GM19455 (cell line): Measurements from ENCODE around the gene ARID5A.
"Not testable (repeated sequence)": the region's sequence is repeated elsewhere in the genome, so short reads cannot be mapped to it uniquely, and the experiment has no call there.

Experiments used
- ATAC-seq: cut with Tn5 transposase; IDR thresholded peaks from one replicate; pipeline ENCODE4 v1.9.1; 2021; ENCODE audit not compliant: unreplicated experiment

Gene ARID5A

DNA sequence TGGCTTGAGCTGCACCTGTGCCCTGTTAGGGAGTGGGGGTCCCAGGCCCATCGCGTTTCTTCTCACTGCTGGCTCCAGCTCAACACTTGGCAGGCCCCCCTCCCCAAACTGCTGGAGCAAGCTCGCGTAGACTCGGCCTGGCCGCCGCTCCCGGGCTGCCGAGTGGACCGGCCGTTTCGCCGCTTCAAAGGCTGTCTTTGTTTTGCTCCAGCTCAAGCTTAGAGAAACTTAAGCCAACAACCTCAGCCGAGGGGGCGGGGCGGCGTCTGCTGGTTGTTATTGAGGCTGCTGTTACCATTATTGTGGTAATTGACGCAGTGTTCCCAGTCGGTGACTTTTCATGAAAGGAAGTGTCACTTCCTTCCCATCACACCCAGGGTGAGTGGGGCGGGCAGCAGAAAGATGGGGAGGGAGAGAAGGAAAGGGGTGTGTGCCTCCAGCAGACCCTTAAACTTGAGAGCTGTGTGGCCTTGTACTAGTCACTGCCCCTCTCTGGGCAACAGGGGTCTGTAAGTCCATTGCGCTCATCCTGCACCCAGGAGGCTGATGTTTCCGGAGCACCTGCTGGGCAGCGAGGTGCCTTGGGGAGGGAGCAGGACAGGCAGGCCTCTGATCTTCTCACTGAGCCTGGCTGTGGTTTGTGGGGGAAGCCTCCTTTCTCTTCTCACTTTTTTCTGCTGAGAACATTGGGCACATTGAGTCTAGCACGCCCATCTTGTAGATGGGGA lies 2.1 kb downstream of the ARID5A start:
- ATAC-seq, result no peak

DNA sequence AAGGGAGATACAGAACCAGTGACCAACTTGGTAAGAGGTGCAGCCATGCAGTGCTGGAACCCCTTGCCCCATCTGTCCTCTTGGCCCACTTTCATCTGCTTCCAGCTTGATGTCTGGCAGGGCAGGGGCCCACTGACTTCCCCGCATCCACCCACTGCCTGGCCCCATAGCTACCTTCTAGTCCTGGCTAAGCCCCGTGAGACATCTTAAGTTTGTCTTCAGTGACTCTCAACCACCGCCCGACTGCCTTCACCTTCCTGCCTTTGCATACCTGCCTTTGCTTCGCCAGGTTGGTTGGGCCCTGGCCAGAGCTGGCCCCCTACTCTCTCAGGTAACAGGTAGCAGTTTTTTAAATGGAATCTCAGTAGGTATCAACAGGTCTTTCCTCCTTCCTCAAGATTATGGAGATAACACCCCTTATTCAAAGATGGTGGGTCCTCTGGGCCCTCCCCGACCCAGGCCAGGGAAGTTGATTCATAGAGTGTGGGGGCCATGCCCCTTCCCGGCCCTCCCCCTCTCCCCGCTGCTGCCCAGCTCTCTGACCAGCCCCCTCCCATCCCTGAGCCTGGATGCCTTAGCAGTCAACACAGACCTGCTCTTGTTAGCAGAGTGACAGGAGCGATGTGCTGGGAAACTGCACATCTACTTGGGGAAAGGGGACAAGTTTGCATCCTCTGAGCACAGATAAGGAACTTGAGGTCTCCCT lies 2.8 kb downstream of the ARID5A start:
- no peak for ATAC-seq

DNA sequence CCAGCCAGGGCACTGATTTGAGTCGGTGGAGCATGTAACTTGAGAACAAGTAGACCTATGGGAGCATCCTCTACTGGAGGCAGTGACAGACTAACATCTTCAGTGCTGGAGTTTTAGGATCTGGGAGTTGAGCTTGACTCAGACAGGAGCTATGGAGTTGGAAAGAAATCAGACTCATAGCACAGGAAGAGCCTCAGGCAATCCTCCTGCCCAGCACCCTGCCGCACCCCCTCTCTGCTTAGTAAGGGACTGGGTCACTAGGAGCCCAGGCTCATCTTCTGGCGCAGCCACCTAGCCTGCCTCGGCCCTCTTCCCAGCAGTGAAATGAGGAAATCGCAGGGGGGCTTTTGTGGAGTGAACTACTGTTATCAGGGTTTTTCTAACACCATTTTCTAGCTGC lies 3.6 kb downstream of the ARID5A start:
- no peak for ATAC-seq

DNA sequence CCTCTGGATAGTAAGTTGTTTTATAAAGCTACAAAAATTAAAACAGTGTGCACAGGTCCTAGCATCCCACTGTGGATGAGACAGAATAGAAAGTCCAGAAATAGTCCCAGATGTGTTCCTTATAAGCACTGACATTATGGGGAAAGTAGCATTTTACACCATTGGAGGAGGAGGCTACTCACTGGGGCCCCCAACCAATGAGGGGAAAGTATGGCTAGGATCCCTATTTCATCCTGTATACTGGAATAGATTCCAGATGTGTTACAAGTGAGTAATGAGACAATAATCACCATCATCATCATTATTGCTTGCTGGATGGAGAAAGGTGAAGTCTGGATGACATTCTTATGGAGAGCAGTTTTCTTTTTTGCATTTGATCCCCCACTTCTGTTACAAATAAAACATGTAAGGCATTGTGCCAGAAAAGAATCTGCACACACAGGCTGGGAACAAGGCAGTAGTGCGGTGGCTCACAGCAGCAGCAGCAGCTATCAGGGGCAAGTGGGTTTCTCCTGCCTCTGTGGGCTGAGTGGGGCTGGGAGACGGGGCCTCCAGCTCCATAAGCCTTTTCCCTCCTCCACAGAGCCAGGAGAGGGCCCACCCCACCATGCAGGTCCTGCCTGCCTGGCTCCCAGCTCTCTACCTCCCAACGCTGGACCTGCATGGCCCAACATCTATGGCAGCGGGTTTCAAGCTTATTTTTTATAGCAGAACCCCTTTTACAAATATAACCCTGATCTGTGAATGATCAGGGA lies 5.0 kb downstream of the ARID5A start:
- no peak for ATAC-seq

DNA sequence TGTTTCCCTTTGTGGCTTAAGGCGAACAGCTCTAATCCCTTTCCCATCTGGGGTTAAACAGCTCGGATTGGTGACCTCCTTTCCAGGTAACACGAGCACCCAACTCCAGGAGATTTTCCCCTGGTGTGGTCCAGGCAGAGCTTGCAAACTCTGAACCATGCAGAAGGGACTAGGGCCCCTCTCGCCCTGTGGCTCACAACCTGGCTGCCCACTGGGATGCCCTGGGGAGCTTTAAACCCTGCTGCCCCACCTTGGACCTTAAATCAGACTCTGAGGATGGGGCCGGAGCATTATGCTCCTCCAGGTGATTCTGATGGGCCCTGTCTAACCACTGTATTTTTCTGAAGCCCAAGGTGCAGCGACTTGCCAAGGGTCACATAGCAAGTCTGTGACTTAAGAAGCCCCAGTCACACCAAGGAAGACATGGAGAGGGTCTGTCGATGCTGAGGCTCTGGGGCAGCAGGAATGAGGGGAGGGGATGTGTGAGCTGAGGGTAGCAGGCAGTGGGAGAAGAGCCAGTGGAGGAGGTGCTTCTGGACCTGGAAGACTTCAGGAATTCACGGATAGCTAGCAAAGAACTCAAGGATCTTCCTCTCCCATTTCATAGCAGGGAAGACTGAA lies 5.9 kb downstream of the ARID5A start:
- ATAC-seq, result no peak

DNA sequence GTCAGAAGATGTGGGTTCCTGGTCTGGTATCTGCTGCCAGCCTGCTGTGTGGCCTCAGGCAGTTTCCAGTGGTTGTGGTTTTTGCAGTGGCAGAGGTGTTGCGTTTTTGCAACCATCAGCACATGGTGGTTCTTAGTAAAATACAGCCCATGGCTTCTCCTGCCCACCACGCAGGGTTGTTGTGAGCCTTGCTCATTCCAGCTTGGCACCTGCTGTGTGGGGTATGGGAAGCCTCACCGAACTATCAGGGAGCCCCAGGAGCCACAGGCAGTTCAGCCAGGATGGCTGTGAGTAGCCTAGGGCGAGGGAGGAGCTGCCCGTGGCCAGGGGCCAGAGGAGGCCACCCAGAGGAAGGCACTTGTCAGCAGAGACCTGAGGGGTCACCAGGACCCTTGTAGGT lies 9.8 kb downstream of the ARID5A start:
- no peak for ATAC-seq

DNA sequence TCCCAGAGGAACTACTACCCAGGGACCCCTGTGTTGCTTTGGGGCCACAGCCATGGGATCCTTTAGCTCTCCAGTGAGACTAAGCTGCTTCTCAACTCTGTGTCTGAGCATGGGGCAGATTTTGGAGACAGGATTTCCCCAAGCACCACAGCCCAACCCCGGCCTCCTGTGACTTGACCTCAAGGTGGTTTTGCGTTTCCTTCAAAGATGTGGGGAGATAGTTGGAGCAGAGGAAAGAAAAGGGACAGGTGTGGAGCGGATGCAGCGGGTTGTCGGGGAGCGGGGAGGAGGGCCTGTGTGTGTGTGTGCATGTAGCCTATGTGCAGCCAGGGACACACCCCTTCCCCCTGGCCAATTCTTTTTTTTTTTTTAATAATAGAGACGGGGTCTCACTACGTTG lies 10.2 kb downstream of the ARID5A start:
- ATAC-seq, result no peak

DNA sequence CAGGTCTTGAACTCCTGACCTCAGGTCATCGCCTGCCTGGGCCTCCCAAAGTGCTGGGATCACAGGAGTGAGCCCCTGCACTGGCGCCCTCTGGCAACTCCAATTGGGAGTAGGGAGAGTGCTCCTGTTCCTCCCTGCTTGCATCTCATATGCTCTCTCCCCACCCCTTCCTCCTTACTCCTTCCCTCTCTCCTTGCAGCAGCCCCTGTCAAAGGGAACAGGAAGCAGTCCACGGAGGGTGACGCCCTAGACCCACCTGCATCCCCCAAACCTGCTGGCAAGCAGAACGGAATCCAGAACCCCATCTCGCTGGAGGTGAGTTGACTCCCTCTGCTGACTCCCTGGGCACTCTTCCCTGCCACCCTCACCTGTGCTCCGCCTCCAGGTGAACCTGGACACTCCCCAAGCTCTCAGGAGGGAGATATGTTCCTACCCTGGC lies 10.7 kb downstream of the ARID5A start:
- ATAC-seq, result no peak

DNA sequence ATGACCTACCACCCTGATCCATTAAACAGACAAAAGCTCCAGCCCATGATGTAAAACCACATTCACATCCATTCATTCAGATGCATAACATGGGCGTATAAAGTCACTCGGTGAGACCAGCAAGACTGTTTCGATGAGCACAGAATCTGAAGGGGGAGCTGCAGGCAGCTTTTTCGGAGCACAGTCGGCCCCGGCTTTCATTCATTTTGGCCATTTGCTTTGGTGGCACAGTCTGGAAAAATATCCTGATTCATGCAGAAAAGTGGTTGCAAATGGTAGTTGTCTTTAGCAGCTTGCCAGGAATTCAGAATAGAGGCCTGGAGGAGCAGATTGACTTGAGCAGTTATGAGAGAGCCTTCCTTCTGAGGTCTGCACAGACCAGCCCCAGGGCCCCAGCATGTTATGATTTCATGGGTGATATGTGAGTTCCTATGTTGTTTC lies 11.2 kb downstream of the ARID5A start:
- ATAC-seq, result no peak

DNA sequence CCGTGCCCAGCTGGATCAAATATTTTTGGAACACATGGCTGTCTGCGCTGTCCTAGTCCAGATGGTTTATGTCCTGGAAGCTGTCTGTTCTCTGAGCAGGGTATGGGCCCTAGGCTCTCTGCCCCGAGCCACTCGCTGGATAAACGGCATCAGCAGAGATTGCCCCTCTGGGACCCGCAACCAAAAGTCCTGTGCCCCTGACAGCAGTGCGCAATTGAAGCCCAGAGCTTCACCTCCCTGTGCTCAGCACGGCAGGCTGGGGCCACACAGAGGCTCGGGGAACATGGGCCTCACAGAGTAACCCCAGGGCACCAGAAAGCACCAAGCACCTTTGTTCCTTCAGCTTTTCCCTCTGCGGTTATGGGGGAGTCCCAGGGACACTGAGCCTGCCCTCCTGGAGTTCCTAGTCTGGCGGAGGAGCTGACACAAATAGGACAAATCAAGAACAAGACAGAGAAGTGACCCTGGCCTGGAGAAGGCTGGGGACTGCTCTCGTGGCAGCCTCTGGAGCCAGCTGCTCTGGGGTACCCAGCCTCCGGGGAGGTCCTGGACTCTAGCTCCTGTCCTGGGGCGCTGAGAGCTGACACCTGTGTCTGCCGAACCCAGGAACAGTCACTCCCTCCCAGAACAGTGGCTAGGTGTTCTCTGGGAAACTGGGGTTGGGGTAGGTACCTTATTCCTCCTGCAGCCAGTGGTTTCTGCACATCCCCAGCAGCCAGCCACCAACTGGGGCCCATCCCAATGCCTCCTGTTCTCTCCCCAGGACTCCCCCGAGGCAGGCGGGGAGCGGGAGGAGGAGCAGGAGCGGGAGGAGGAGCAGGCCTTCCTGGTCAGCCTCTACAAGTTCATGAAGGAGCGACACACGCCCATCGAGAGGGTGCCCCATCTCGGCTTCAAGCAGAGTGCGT lies 12.3 kb downstream of the ARID5A start:
- ATAC-seq, result no peak

DNA sequence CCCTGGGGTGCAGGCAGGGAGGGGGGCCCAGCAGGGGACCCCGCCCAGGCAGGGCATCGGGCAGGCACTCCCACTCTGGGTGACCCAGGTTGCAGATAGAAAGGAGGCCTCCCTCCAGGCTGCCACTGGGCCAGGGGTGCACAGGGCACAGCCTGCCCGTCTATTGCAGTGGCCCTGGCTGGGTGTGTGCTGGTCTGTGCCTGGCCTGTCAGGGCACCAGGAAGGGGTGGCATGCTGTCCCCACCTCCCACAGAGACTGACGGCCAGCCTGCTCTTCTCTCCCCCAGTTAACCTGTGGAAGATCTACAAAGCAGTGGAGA lies 12.9 kb downstream of the ARID5A start:
- ATAC-seq, result no peak

DNA sequence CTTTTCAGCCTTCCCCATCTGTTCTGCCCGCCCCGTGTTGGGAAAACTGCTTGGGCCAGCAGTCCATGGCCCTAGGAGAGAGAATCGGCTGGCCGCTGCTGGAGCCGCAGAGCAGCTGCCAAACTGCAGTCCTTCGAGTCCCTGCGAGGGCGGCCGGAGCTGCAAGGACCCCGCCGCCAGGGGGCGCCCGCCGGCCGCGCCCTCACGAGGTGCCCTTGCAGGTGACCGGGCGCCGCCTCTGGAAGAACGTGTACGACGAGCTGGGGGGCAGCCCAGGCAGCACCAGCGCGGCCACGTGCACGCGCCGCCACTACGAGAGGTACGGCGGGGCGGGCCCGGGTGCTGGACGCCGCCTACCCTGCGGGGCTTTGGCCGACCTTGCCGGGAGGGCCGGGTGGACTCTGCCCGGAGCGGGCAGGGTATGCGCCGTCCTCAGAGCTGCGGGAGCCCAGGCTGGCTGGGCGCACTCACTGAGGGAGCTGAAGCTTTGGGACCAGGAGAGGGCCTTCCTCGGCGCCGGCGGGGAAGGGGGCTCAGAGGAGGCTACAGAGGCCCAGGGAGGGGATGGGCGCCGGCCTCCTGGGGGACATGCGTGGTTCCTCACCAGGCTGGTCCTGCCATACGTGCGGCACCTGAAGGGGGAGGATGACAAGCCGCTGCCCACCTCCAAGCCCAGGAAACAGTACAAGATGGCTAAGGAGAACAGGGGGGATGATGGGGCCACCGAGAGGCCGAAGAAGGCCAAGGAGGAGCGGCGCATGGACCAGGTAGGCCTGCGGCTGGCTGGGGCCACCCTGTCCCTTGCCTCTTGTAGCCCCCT lies 13.6 kb downstream of the ARID5A start:
- ATAC-seq, result no peak

DNA sequence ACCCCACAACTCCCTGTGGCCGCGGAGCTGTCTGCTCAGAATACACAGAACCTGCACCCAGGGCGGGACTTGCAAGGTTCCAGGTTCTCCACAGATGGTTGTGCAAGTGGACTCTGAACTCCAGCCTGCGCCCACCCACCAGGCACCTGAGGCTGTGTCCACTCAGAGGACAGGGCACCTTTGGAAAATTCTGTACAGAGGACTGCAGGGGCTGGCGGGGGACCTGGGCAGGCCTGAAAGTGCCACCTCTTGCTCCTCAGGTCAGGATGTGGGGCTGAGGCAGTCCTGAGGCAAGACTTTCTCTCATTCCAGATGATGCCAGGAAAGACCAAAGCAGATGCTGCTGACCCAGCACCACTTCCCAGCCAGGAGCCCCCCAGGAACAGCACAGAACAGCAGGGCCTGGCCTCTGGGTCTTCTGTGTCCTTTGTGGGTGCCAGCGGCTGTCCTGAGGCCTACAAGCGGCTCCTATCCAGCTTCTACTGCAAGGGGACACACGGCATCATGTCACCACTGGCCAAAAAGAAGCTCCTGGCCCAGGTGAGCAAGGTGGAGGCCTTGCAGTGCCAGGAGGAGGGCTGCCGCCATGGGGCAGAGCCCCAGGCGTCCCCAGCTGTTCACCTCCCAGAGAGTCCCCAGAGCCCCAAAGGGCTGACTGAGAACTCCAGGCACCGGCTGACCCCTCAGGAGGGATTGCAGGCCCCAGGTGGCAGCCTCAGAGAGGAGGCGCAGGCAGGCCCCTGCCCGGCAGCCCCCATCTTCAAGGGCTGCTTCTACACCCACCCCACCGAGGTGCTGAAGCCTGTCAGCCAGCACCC lies 14.4 kb downstream of the ARID5A start:
- ATAC-seq, result no peak

DNA sequence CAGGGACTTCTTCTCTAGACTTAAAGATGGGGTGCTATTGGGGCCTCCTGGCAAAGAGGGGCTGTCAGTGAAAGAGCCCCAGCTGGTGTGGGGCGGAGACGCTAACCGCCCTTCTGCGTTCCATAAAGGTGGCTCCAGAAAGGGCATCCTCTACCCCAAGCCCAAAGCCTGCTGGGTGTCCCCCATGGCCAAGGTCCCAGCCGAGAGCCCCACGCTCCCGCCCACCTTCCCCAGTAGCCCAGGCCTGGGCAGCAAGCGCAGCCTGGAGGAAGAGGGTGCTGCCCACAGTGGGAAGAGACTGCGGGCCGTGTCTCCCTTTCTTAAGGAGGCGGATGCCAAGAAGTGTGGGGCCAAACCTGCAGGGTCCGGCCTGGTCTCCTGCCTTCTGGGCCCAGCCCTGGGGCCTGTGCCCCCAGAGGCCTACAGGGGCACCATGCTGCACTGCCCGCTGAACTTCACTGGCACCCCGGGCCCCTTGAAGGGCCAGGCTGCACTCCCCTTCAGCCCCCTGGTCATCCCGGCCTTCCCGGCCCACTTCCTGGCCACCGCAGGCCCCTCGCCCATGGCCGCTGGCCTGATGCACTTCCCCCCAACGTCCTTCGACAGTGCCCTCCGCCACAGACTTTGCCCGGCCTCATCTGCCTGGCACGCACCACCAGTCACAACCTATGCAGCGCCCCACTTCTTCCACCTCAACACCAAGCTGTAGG lies 15.2 kb downstream of the ARID5A start:
- no peak for ATAC-seq

DNA sequence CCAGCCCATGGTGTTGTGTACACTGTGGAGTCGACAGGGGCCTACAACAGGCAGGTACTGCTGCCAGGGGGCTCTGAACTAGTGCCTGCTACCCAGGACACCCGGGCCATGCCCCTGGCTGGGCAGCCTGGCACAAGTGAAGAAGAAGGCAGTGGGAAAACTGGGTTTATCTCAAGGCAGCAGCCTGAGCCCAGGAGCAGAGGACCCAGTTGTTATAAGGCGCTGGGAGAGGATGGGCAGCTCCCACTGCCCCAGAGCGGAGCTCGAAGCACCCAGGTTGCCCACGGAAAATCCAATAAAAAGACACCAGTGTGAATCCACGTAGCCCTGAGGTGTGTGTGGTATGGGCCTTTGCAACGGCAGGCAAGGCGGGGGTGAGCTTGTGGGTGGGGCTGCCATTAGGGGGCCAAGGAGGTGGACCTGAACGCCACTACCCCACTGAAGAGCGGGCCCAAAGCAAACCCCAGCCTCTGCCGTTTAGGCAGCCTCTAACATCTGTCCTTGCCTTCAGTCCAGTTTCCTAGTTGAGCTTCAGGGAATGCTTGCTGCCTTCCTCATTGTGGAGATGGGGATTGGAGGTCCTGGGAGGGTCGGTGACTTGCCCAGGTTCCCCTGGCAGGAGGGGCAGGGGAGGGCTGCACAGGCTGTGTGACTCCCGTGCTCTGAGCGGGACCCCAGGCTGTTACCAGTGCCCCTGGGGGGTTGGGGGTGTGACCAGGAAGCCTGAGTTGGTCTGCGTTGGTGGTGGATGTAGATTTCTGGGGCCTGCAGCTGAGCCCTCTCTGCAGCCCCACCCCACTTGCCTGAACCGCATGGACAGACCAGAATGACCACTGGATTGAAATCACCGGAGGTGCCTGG lies 16.0 kb downstream of the ARID5A start:
- no peak for ATAC-seq

DNA sequence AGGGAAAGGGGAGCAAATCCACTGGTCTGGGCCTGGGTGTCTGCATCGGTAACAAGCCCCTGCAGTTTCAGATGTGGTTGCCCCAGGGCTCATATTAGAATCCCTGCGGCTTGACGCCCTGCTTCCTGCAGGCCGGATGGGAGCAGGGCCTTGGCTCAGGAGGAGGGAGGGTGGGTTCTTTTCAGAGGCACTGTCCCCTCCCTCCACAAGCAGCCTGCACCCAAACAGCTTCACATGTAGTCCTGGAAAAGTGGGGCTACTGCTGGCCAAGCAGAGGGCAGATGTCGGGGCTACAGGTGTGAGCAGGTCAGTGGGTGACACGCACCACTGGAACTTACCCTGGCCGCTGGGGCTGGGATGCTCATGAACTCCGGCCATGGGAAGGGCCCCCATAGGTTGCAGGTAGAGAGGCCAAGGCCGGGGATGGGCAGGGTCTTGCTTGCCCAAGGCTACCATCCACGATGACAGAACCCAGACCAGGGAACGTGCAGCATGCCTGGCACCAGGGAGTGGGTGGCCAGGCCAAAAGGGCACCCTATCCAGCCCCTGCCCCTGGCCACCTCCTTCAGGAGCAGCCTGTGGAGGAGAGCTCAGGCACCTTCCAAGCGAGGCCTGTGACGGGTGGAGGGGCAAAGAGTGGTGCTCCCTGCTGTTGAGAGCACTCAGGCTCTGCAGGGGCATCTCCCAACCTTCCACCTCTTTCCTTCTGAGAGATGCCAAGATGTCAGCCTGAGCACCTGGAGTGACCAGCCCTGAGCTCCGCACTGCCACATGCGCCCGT lies 16.8 kb downstream of the ARID5A start:
- no peak for ATAC-seq

DNA sequence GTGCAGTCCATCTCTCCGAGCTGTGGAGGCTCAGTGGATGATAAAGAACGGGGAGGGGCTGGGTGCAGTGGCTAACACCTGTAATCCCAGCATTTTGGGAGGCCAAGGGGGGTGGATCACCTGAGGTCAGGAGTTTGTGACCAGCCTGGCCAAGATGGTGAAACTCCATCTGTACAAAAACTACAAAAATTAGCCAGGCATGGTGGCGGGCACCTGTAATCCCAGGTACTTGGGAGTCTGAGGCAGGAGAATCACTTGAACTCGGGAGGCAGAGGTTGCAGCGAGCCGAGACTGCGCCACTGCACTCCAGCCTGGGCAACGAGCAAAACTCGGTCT lies 17.4 kb downstream of the ARID5A start:
- not testable (repeated sequence) for ATAC-seq
